HEK293T (cell line): Measurements from ENCODE around the gene SLC38A10.

ENCODE experiments used
- ELF4 ChIP-seq: fragments of 450-650 bp; IDR thresholded peaks from 2 replicates; pipeline ENCODE4 v1.6.1; 2017; ENCODE audit warnings: antibody characterized with exemption
- FOXM1 ChIP-seq: fragments of 450-650 bp; IDR thresholded peaks from 2 replicates; pipeline ENCODE4 v1.6.1; 2017; ENCODE audit warnings: mild to moderate bottlenecking, borderline replicate concordance
- LEF1 ChIP-seq: fragments of 450-650 bp; IDR thresholded peaks from 2 replicates; pipeline ENCODE4 v1.6.1; 2017; ENCODE audit warnings: mild to moderate bottlenecking, borderline replicate concordance
- SP1 ChIP-seq: fragments of 450-650 bp; IDR thresholded peaks from 2 replicates; pipeline ENCODE4 v1.6.1; 2017
- SUZ12 ChIP-seq: fragments of 450-650 bp; IDR thresholded peaks from 2 replicates; pipeline ENCODE4 v1.6.1; 2016; ENCODE audit warnings: mild to moderate bottlenecking
- ZNF384 ChIP-seq: fragments of 450-650 bp; IDR thresholded peaks from 2 replicates; pipeline ENCODE4 v1.6.1; 2016

- TF ChIP-seq SP1 (no peak), LEF1 (no peak), ZNF384 (no peak), ELF4 (no peak), FOXM1 (no peak), SUZ12 (no peak)
Observed at GRCh38 chr17:81332914-81333528, 37.9 kb upstream of the SLC38A10 start.
